K562 (cell line): ENCODE results near the gene LSS. TPM values are rescaled to one million over a fixed set of nuclear protein-coding genes. Genes with fewer than 3 reads are reported as not detected.

Experiments
- ATF1 ChIP-seq, 2 experiments: fragments of 450-650 bp in 1 of 2; IDR thresholded peaks; 2 replicates each; pipeline ENCODE4 v1.6.1; 2016; ENCODE audit warnings: missing compliant biosample characterization in 1 of 2, missing genetic modification characterization in 1 of 2
- DDX20 ChIP-seq: fragments of 450-650 bp; IDR thresholded peaks from 2 replicates; pipeline ENCODE4 v1.6.1; 2016; ENCODE audit warnings: missing genetic modification characterization, low read depth, mild to moderate bottlenecking, missing compliant biosample characterization, moderate library complexity
- DMBX1 ChIP-seq: fragments of 250-450 bp; sonication (Bioruptor Pico); IDR thresholded peaks from 2 replicates; pipeline ENCODE4 v1.8.0; 2022; ENCODE audit warnings: inconsistent platforms, mild to moderate bottlenecking, moderate library complexity, borderline replicate concordance
- HNRNPL ChIP-seq: fragments of 200-400 bp; formaldehyde crosslinking; IDR thresholded peaks from 2 replicates; pipeline ENCODE4 v1.6.1; 2017; ENCODE audit warnings: low read depth, mild to moderate bottlenecking, low read length
- ILF3 ChIP-seq: fragments of 450-650 bp; IDR thresholded peaks from 2 replicates; pipeline ENCODE4 v1.6.1; 2018; ENCODE audit warnings: antibody characterized with exemption, mild to moderate bottlenecking, moderate library complexity, borderline replicate concordance
- MAFK ChIP-seq: IDR thresholded peaks from 2 replicates; pipeline ENCODE4 v1.6.1; 2011; ENCODE audit warnings: low read length, improper control_type of control experiment
- MAZ ChIP-seq, 2 experiments: fragments of 450-650 bp in 1 of 2; sonication (generic) in 1 of 2; formaldehyde crosslinking; IDR thresholded peaks in 1 of 2; conservative IDR thresholded peaks in 1 of 2; 2 replicates each; pipeline versions ENCODE4 v1.4.0 to v1.5.0; 2020; ENCODE audit warnings: mild to moderate bottlenecking in 1 of 2, missing genetic modification reagents in 1 of 2
- MCM2 ChIP-seq: fragments of 450-650 bp; IDR thresholded peaks from 2 replicates; pipeline ENCODE4 v1.6.1; 2017; ENCODE audit warnings: low read depth, mild to moderate bottlenecking
- MIER1 ChIP-seq: fragments of 450-650 bp; IDR thresholded peaks from 2 replicates; pipeline ENCODE4 v1.6.1; 2016; ENCODE audit warnings: antibody characterized with exemption, mild to moderate bottlenecking, low read depth
- NCOA1 ChIP-seq: fragments of 450-650 bp; IDR thresholded peaks from 2 replicates; pipeline ENCODE4 v1.6.1; 2016; ENCODE audit warnings: low read depth
- NR3C1 ChIP-seq: sonication (generic); formaldehyde crosslinking; IDR thresholded peaks from 2 replicates; pipeline ENCODE4 v1.8.1; 2022; ENCODE audit warnings: missing genetic modification reagents
- PRMT5 ChIP-seq: sonication (generic); formaldehyde crosslinking; IDR thresholded peaks from 2 replicates; pipeline ENCODE4 v1.5.0; 2020; ENCODE audit warnings: missing genetic modification reagents
- RFX1 ChIP-seq: fragments of 450-650 bp; IDR thresholded peaks from 2 replicates; pipeline ENCODE4 v1.6.1; 2016; ENCODE audit warnings: mild to moderate bottlenecking, moderate library complexity
- SMARCC2 ChIP-seq: fragments of 450-650 bp; IDR thresholded peaks from 2 replicates; pipeline ENCODE4 v1.6.1; 2017; ENCODE audit warnings: antibody characterized with exemption, moderate library complexity, mild to moderate bottlenecking, low read depth
- TAF9B ChIP-seq: fragments of 450-650 bp; IDR thresholded peaks from 2 replicates; pipeline ENCODE4 v1.6.1; 2018; ENCODE audit warnings: mild to moderate bottlenecking; ENCODE audit not compliant: partially characterized antibody
- ZNF121 ChIP-seq: sonication (generic); formaldehyde crosslinking; conservative IDR thresholded peaks from 2 replicates; pipeline ENCODE4 v1.8.0; 2022; ENCODE audit warnings: missing genetic modification reagents
- ZNF165 ChIP-seq: fragments of 250-450 bp; sonication (Bioruptor Pico); IDR thresholded peaks from 2 replicates; pipeline ENCODE4 v1.4.0; 2020; ENCODE audit warnings: borderline replicate concordance
- ZNF184 ChIP-seq: sonication (generic); formaldehyde crosslinking; IDR thresholded peaks from 2 replicates; pipeline ENCODE4 v1.5.0; 2020; ENCODE audit warnings: missing genetic modification reagents
- ZNF224 ChIP-seq: sonication (generic); formaldehyde crosslinking; IDR thresholded peaks from 2 replicates; pipeline ENCODE4 v1.8.0; 2022; ENCODE audit warnings: mild to moderate bottlenecking, missing genetic modification reagents
- ZNF76 ChIP-seq: fragments of 250-450 bp; sonication (Bioruptor Pico); IDR thresholded peaks from 2 replicates; pipeline ENCODE4 v1.4.0; 2020; ENCODE audit warnings: mild to moderate bottlenecking, moderate library complexity, borderline replicate concordance
- polyA plus RNA-seq, 8 experiments: library from polyadenylated mRNA; depleted of rRNA in 4 of 8; stranded (reverse) in 5 of 8; unstranded in 3 of 8; fragments of >200 nt; fragmentation: Nextera tagmentation in 2 of 8; fragmentation: Illumina TruSeq in 1 of 8; extraction: Ambion mirVana in 2 of 8; extraction: Trizol in 1 of 8; gene quantifications; 2 replicates each; pipeline versions ENCODE4 v1.2.1 to v1.2.3, GENCODE V29; 2011 to 2014; ENCODE audit warnings: inconsistent platforms in 1 of 8, missing spikeins in 1 of 8
- total RNA-seq, 7 experiments: library from RNA; depleted of rRNA in 6 of 7; stranded (reverse); fragments of >200 nt in 6 of 7; fragmentation: Illumina TruSeq in 2 of 7; extraction: Trizol in 2 of 7; gene quantifications; 2 replicates each; pipeline versions ENCODE4 v1.2.1 to v1.2.3, GENCODE V29; 2011 to 2021; ENCODE audit warnings: low replicate concordance in 1 of 7
- TF ChIP-seq, protein P1 (sequence below): fragments of 250-450 bp; sonication (Bioruptor Pico); IDR thresholded peaks from 2 replicates; pipeline ENCODE4 v1.8.0; 2022; ENCODE audit warnings: moderate library complexity, mild to moderate bottlenecking, inconsistent platforms
- TF ChIP-seq, protein P2 (sequence below): fragments of 450-650 bp; IDR thresholded peaks from 2 replicates; pipeline ENCODE4 v1.6.1; 2016; ENCODE audit warnings: missing biosample characterization, missing genetic modification characterization
- TF ChIP-seq, protein P3 (sequence below): sonication (generic); formaldehyde crosslinking; IDR thresholded peaks from 2 replicates; pipeline ENCODE4 v1.8.0; 2023; ENCODE audit warnings: mild to moderate bottlenecking, missing genetic modification reagents
- TF ChIP-seq, protein P4 (sequence below): sonication (generic); formaldehyde crosslinking; IDR thresholded peaks from 2 replicates; pipeline ENCODE4 v1.9.0; 2022; ENCODE audit warnings: mild to moderate bottlenecking, missing genetic modification reagents

Gene LSS
- total and polyA plus RNA-seq, 9 of the 15 experiments (the other 6 are each of a cell fraction or from before 2014, with no cell fraction given) = 2.2 to 89.5 (median 37.4) TPM

DNA sequence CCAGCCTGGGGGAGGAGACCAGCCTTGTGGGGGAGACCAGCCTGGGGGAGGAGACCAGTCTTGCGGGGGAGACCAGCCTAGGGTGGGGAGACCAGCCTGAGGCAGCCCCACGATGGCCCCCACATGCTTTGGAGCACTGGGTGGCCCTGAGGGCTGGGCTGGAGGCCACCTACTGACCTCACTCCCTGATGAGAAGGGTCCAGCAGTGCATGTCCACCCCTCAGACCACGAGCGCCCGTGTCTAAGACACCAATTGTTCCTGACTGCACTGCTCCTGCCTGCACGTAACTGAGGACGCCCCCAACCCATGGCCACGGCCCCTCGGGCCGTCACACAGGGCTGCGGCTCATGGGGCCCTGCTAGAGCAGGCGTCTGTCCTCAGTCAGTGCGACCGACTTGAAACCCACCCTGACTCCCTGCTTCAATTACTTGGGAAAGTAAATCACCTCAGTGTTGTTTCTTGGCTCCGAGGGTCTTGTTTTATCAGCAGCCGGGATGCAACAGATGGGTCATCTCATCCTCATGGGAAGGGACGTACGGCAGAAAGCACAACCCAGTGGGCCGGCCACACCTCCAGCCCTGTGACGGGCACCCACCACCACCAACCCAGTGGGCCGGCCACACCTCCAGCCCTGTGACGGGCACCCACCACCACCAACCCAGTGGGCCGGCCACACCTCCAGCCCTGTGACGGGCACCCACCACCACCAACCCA, 44.5 kb downstream of the LSS start, which contains the start of gene SPATC1L (continued):
- TF ChIP-seq ZNF76 (CRISPR knock-in tag) (no peak), HNRNPL (no peak), NR3C1 (CRISPR knock-in tag) (no peak), DMBX1 (CRISPR knock-in tag) (no peak), SMARCC2 (no peak), TAF9B (no peak), DDX20 (tag) (no peak), NCOA1 (no peak), PRMT5 (CRISPR knock-in tag) (no peak), MIER1 (no peak), ZNF165 (peak; percentile 66; the same call in 1 of the 2 replicates), RFX1 (no peak), ZNF121 (no peak), ILF3 (no peak), MAZ (CRISPR knock-in tag; conservative IDR thresholded peaks at IDR 0.05 in 1 of 2, IDR thresholded peaks at IDR 0.05 in 1 of 2) (peak in 1 of 2 experiments; percentile 73; a peak in 2 of 4 replicates), ZNF184 (CRISPR knock-in tag) (no peak), MAFK (no peak), ZNF224 (CRISPR knock-in tag) (no peak), MCM2 (no peak), ATF1 (CRISPR knock-in tag; IDR thresholded peaks at IDR 0.05) (no peak), ATF1 (tag; IDR thresholded peaks at IDR 0.05) (peak; percentile 33)
- TF ChIP-seq, protein P1, sequence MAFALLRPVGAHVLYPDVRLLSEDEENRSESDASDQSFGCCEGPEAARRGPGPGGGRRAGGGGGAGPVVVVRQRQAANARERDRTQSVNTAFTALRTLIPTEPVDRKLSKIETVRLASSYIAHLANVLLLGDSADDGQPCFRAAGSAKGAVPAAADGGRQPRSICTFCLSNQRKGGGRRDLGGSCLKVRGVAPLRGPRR = no peak
- TF ChIP-seq, protein P2, sequence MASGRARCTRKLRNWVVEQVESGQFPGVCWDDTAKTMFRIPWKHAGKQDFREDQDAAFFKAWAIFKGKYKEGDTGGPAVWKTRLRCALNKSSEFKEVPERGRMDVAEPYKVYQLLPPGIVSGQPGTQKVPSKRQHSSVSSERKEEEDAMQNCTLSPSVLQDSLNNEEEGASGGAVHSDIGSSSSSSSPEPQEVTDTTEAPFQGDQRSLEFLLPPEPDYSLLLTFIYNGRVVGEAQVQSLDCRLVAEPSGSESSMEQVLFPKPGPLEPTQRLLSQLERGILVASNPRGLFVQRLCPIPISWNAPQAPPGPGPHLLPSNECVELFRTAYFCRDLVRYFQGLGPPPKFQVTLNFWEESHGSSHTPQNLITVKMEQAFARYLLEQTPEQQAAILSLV (tag) = no peak
- TF ChIP-seq, protein P3, sequence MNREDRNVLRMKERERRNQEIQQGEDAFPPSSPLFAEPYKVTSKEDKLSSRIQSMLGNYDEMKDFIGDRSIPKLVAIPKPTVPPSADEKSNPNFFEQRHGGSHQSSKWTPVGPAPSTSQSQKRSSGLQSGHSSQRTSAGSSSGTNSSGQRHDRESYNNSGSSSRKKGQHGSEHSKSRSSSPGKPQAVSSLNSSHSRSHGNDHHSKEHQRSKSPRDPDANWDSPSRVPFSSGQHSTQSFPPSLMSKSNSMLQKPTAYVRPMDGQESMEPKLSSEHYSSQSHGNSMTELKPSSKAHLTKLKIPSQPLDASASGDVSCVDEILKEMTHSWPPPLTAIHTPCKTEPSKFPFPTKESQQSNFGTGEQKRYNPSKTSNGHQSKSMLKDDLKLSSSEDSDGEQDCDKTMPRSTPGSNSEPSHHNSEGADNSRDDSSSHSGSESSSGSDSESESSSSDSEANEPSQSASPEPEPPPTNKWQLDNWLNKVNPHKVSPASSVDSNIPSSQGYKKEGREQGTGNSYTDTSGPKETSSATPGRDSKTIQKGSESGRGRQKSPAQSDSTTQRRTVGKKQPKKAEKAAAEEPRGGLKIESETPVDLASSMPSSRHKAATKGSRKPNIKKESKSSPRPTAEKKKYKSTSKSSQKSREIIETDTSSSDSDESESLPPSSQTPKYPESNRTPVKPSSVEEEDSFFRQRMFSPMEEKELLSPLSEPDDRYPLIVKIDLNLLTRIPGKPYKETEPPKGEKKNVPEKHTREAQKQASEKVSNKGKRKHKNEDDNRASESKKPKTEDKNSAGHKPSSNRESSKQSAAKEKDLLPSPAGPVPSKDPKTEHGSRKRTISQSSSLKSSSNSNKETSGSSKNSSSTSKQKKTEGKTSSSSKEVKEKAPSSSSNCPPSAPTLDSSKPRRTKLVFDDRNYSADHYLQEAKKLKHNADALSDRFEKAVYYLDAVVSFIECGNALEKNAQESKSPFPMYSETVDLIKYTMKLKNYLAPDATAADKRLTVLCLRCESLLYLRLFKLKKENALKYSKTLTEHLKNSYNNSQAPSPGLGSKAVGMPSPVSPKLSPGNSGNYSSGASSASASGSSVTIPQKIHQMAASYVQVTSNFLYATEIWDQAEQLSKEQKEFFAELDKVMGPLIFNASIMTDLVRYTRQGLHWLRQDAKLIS (CRISPR knock-in tag) = no peak
- TF ChIP-seq, protein P4, sequence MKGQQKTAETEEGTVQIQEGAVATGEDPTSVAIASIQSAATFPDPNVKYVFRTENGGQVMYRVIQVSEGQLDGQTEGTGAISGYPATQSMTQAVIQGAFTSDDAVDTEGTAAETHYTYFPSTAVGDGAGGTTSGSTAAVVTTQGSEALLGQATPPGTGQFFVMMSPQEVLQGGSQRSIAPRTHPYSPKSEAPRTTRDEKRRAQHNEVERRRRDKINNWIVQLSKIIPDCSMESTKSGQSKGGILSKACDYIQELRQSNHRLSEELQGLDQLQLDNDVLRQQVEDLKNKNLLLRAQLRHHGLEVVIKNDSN = peak; percentile 1; the same call in 1 of the 2 replicates
